Right lobe of liver (tissue), 6 donors: ENCODE data around the gene GSN. TPM values are rescaled to one million over a fixed set of nuclear protein-coding genes. Genes with fewer than 3 reads are reported as not detected.

Experiments
- ATAC-seq, 4 donors: fragments of 200-7000 bp; cut with Tn5 transposase; one replicate each; pipeline ENCODE4 v1.9.1; 2020; ENCODE audit warnings: mild to moderate bottlenecking in 4 of 4, moderate library complexity in 4 of 4
- DNase-seq, 3 donors: peaks; one replicate each; pipeline ENCODE4 v3.0.0-alpha.2; 2020
- H3K27ac ChIP-seq, 3 donors: fragments of 200-600 bp; one replicate each; pipeline ENCODE4 v1.8.0; 2022
- H3K27me3 ChIP-seq, 2 donors: fragments of 200-600 bp; one replicate each; pipeline ENCODE4 v1.8.0; 2022
- H3K36me3 ChIP-seq, 4 donors: fragments of 200-600 bp; sonication (generic) in 1 of 4; one replicate each; pipeline versions ENCODE4 v1.5.1 to v1.8.0; 2017 to 2022; ENCODE audit warnings: control low read depth in 1 of 4
- H3K4me1 ChIP-seq, 4 donors: fragments of 200-600 bp; sonication (generic) in 1 of 4; one replicate each; pipeline versions ENCODE4 v1.5.1 to v1.8.0; 2017 to 2022; ENCODE audit warnings: control low read depth in 1 of 4
- H3K4me3 ChIP-seq, 3 donors: fragments of 200-600 bp; one replicate each; pipeline ENCODE4 v1.8.0; 2022
- H3K9me3 ChIP-seq, 4 donors: fragments of 200-600 bp; sonication (generic) in 1 of 4; one replicate each; pipeline versions ENCODE4 v1.5.1 to v1.8.0; 2017 to 2022; ENCODE audit warnings: control low read depth in 1 of 4
- CTCF ChIP-seq, 4 donors: fragments of 200-600 bp in 3 of 4; fragments of 450-650 bp in 1 of 4; IDR thresholded peaks; one replicate each; pipeline versions ENCODE4 v1.5.1 to v1.8.0; 2016 to 2022; ENCODE audit warnings: antibody characterized with exemption in 4 of 4, mild to moderate bottlenecking in 2 of 4
- POLR2A ChIP-seq: fragments of 450-650 bp; IDR thresholded peaks from one replicate; pipeline ENCODE4 v1.6.1; 2017; ENCODE audit warnings: antibody characterized with exemption, mild to moderate bottlenecking
- WGBS: methylation state at CpG from one replicate; pipeline ENCODE4 v1.1.6; 2018; ENCODE audit warnings: low coverage, low lambda C conversion rate; ENCODE audit not compliant: insufficient coverage; ENCODE audit errors: missing lambda C conversion rate; 5-methylcytosine and 5-hydroxymethylcytosine counted together
- intact Hi-C, 2 donors: fragments of 100-400 bp; cut with DNase I; formaldehyde crosslinking; loops; one replicate each; pipeline versions ENCODE4 v1.11.2 to v1.14.1; 2022
- total RNA-seq, 6 experiments: library from RNA; depleted of rRNA in 2 of 6; stranded (reverse); fragments of >200 nt in 2 of 6; fragmentation: NEBNext Ultra II Directional in 3 of 6; extraction: Animal tissue kit (Norgen Biotek cat#: 25700) in 3 of 6; gene quantifications; one replicate each; pipeline versions ENCODE4 v1.1.0 to v1.2.4, GENCODE V29; 2016 to 2023
- donor health status: DM: no; HTN: yes; CAD: no.
- donor health status: DM: no; HTN: no; CAD: no.
- donor health status: DM: no; HTN: no; CAD: no.
- donor health status: DM: no; HTN: yes; CAD: no.
- donor health status: DM: no; HTN: yes; CAD: no.

The GSN gene
- total RNA-seq, 6 experiments from 2014 or later, result 23.1 to 96.9 (median 38.8) TPM

- no peak for TF ChIP-seq POLR2A
- no peak for TF ChIP-seq CTCF (IDR thresholded peaks at IDR 0.05)
- Histone ChIP-seq H3K27me3 (no peaks in the 10 kb centered on the region), H3K4me3 (no peak overlapping the region), H3K4me1 (peaks cover 0 to 22% (median under 1%) of the 10 kb centered on the region in 4 donors), H3K27ac (peak overlapping the region in 2 of 3 donors; percentile 10 to 24), H3K36me3 (no peaks in the 10 kb centered on the region), H3K9me3 (no peaks in the 10 kb centered on the region)
- ATAC-seq (peak in 1 of 4 donors; percentile 61), DNase-seq (peak in 1 of 3 donors; percentile 62)
- 100% methylated on average over 1 of the region's 5 CpGs for WGBS
- intact Hi-C loops, result no loop called here
Measured at GRCh38 chr9:121295662-121296191, 27.8 kb downstream of the GSN start.

- no peak overlapping the region for H3K4me3 ChIP-seq
- DNase-seq (peak in 1 of 3 donors; percentile 35), ATAC-seq (no peak)
- no peak for TF ChIP-seq POLR2A
- TF ChIP-seq CTCF (IDR thresholded peaks at IDR 0.05), result no peak
- intact Hi-C loops, result no loop called here
- no peak overlapping the region for H3K27ac ChIP-seq
- no peaks in the 10 kb centered on the region for H3K27me3 ChIP-seq
- 81% methylated on average over 2 of the region's 7 CpGs for WGBS
- no peaks in the 10 kb centered on the region for H3K36me3 ChIP-seq
- peaks cover 0 to 22% (median under 1%) of the 10 kb centered on the region in 4 donors for H3K4me1 ChIP-seq
- no peaks in the 10 kb centered on the region for H3K9me3 ChIP-seq
Measured at GRCh38 chr9:121296213-121297127, 28.5 kb downstream of the GSN start.

- Histone ChIP-seq H3K36me3 (no peaks in the 10 kb centered on the region), H3K4me3 (no peak overlapping the region), H3K4me1 (peaks cover 0 to 22% (median under 1%) of the 10 kb centered on the region in 4 donors), H3K9me3 (no peaks in the 10 kb centered on the region), H3K27me3 (no peaks in the 10 kb centered on the region), H3K27ac (no peak overlapping the region)
- DNase-seq, result no peak
- 58% methylated on average over 4 of the region's 4 CpGs for WGBS
- ATAC-seq, result no peak
- TF ChIP-seq POLR2A (no peak), CTCF (IDR thresholded peaks at IDR 0.05) (no peak)
- intact Hi-C loops, result no loop called here
Measured at GRCh38 chr9:121297389-121297788, 29.4 kb downstream of the GSN start.

GRCh38 chr9:121298016-121298538 is 30.1 kb downstream of the GSN start:
- no peak for TF ChIP-seq POLR2A
- TF ChIP-seq CTCF (IDR thresholded peaks at IDR 0.05), result no peak
- ATAC-seq, result no peak
- H3K36me3 ChIP-seq, result peaks cover 0 to 6% (median 0%) of the 10 kb centered on the region in 4 donors
- DNase-seq, result no peak
- no peak overlapping the region for H3K27ac ChIP-seq
- H3K27me3 ChIP-seq, result no peaks in the 10 kb centered on the region
- intact Hi-C loops, result no loop called here
- H3K4me3 ChIP-seq, result no peak overlapping the region
- peaks cover 0 to 22% (median under 1%) of the 10 kb centered on the region in 4 donors for H3K4me1 ChIP-seq
- no peaks in the 10 kb centered on the region for H3K9me3 ChIP-seq
- WGBS, result 71% methylated on average over 3 of the region's 7 CpGs
